NB4 (cell line): ENCODE measurements around the gene CCDC107.

ENCODE experiments used
- MYC ChIP-seq: IDR thresholded peaks from 2 replicates; pipeline ENCODE4 v1.6.1; 2011; ENCODE audit warnings: low read depth, low read length
- POLR2A ChIP-seq: IDR thresholded peaks from 2 replicates; pipeline ENCODE4 v1.6.1; 2011; ENCODE audit warnings: mild to moderate bottlenecking; ENCODE audit not compliant: insufficient read length; ENCODE audit errors: extremely low read depth
- TF ChIP-seq, protein P1 (sequence below): IDR thresholded peaks from one replicate; pipeline ENCODE4 v1.5.1; 2012; ENCODE audit warnings: low read depth, low read length
- TF ChIP-seq, protein P2 (sequence below): IDR thresholded peaks from 2 replicates; pipeline ENCODE4 v1.6.1; 2011; ENCODE audit warnings: low read depth, low read length

- TF ChIP-seq, protein P1, sequence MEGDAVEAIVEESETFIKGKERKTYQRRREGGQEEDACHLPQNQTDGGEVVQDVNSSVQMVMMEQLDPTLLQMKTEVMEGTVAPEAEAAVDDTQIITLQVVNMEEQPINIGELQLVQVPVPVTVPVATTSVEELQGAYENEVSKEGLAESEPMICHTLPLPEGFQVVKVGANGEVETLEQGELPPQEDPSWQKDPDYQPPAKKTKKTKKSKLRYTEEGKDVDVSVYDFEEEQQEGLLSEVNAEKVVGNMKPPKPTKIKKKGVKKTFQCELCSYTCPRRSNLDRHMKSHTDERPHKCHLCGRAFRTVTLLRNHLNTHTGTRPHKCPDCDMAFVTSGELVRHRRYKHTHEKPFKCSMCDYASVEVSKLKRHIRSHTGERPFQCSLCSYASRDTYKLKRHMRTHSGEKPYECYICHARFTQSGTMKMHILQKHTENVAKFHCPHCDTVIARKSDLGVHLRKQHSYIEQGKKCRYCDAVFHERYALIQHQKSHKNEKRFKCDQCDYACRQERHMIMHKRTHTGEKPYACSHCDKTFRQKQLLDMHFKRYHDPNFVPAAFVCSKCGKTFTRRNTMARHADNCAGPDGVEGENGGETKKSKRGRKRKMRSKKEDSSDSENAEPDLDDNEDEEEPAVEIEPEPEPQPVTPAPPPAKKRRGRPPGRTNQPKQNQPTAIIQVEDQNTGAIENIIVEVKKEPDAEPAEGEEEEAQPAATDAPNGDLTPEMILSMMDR, result no peak
- TF ChIP-seq POLR2A (no peak), MYC (no peak)
- TF ChIP-seq, protein P2, sequence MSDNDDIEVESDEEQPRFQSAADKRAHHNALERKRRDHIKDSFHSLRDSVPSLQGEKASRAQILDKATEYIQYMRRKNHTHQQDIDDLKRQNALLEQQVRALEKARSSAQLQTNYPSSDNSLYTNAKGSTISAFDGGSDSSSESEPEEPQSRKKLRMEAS, result no peak
Observed at GRCh38 chr9:35673132-35674024, 15.3 kb downstream of the CCDC107 start, which contains the start of gene CA9.
